ENCODE measurements around the gene TTC32. TPM values are rescaled to one million over a fixed set of nuclear protein-coding genes. Genes with fewer than 3 reads are reported as not detected.

TTC32 gene
- polyA plus RNA-seq, 5 donors = 23.5 to 45.3 (median 35.2) TPM

DNA sequence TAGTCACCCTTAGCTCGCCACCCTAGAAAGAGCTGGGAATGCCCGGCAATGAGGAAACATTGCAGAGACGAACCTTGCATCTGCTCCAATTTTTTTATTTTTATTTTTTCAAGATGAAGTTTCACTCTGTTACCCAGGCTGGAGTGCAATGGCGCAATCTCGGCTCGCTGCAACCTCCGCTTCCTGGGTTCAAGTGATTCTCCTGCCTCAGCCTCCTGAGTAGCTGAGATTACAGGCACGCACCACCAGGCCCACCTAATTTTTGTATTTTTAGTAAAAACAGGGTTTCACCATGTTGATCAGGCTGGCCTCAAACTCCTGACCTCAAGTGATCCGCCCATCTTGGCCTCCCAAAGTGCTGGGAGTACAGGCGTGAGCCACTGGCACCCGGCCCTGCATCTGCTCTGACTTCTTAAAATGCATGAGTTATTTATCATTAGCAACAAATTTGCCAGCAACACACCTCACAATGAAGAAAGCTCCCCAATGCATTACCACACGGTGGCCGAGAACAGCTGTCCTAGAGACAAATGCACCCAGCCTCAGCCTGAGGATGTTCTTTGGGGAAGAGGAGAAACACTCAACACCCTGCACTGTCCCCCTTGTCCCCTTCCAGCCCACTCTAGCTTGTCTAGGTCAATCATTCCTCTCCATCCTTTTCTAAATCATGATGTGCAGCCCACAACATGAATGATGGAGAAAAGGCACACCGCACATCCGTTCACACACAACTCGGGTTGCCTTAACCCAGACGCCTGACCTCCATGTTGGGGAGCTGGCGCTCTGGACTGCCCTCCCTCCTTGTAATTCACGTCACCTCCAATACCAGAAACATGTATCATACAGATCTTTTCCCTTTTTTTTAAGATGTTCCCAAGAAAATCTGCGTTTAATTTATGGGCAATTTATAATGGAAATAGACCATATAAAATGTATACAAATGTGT is 46.9 kb downstream of the TTC32 start:
- no peak for DNase-seq

DNA sequence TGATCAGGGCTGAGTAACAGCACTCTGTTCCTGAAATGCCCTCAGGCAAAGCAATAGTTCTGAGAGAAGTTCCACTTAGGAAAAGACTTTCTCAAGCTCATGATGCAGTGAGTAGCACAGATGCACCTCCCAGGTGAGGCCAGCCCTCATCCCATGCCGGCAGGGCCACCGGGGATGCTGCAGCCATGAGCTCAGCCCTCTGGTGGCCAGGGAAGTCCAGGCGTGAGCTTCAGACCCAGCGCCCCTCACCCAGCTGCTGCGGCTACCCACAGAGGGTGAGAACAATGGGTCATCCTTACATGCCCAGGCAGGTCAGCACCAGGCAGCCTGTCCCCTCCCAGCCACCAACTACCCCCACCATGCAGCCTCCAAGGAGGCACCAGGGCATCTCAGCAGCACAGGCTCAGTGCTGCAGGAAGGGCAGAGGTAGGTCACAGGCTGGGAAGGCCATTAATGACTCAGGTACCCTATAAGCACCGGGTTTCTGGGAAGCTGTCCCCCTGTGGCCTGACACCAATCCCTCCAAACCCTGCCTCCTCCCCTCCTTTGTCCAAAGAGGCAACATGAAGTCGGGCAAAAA is 50.6 kb downstream of the TTC32 start:
- no peak for DNase-seq

DNA sequence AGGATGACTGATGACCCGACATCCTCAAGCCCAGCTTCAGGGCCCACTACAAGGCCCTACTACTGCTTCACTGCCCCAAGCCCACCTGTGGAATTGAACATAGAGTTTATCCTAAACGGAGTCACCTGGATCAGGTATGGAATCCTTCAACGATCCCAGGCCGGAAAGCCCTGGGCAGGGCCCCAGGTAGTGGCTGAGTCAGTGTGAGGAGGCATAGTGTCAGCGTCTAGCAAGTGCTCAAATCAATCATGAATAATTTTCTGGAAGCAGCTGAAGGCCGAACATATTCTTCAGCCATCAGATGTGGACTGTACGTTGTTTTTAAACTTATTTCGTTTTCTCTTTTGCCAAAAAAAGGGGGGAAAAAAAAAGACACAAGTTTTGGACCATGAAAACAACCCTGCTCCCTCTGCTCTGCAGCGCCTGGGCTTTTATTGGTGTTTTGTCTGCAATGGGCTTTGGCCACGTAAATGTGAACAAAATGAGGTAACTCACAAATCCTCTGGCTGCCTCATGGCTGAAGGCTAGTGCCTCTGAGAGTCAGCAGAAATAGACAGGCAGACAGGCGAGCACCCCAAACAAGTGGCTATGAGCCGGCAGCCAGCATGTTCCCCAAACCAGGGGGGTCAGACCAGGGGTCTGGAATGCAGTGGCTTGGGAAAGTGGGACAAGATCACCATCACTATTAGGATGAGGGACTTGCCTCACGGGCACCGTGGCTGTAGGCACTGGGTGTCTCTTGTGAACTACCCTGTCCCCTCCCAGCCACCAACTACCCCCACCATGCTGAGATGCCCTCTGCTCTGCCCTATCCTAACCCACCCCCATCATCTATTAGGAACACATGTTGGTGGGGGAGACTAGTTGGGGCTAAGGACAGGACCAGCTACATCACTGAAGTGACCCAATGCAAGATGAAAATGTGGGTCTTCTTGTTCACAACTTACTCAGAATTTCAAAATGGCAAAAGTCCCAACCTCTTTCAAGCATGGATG is 51.4 kb downstream of the TTC32 start:
- no peak for DNase-seq

DNA sequence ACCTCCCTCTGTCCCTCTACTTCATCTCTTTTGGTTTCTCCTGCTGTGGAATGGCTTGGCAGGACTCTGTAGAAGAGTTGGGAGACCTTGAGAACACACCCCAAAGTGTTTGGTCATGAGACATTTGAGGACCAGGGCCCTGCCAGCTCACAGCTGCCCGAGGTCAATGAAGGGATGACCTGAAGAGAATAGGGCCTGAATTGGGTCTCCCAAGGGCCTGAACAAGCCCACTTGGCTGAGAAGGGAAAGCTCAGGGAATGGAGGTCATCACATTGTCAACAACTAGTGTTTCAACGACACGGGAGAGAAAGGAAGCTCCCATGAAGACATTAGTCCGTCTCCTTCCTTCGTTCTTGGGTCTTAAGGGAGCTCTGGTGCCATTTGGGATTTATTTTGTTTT is 52.8 kb downstream of the TTC32 start:
- DNase-seq = no peak

DNA sequence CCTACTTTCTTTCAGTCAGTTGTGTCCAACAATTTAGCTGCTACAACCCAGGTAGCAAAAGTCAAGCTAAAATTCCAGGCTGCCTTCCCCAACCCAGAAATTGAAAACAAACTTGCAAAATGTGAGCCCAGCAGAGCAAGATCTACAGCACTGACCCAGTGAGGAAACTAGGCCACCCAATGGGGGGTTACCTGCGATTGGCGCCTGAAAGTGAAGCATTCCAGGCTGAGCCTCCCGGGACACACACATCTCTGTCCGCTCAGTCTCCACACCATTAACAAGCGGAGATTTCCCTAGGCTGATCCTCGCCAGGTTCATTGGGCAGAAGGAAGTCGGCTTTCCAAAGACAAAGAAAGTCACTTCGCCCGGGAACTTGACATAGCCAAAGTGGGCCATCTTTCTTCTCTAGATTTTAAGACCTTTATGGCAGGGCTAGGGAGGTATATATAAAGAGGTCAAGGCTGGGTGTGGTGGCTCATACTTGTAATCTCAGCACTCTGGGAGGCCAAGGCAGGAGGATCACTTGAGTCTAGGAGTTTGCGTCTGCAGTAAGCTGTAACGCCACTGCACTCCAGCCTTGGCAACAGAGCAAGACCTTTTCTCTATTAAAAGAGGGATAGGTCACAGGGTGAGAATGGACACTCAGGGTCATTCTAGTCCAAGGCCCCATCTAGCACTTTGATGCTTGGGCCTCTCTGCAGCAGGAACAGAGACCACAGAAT is 53.6 kb downstream of the TTC32 start:
- DNase-seq = no peak

DNA sequence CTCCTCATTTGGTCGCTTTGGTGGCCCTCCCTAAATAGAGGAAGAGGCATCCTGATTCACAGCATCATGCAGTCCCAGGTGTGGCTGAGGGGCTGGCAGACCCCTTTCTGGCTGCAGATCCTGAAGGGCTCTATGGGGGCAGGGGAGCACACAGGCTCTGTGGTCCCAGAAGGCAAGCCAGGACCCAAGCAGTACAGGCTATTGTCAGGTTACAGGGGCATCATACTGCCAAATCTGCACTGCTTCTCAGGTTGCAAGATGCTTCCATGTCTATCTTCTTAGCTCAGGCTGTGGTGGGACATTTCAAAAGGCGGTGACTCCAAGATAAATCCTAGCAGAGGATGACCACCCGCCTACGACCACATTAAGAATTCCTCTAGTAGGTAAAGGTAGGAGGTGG is 54.3 kb downstream of the TTC32 start:
- DNase-seq = no peak

Other genes with a start within 250 kb of the TTC32 start
- gene WDR35, start 88.1 kb upstream of the TTC32 start, polyA plus RNA-seq (ENCODE audit: insufficient read depth in 1 of 5, insufficient read length in 5 of 5, low replicate concordance in 1 of 5) = 10 to 100 TPM; 21.1 to 42.1 (median 30.6) TPM
- gene MATN3, start 110.7 kb upstream of the TTC32 start, polyA plus RNA-seq (ENCODE audit: insufficient read depth in 1 of 5, insufficient read length in 5 of 5, low replicate concordance in 1 of 5) = 10 to 100 TPM in 2 of 5 donors, 1 to 10 TPM in 3; 8.0 to 12.3 (median 9.1) TPM
- 100 to 1,000 TPM; 464 to 625 (median 574) TPM for gene LAPTM4A, start 149.6 kb upstream of the TTC32 start, polyA plus RNA-seq (ENCODE audit: insufficient read depth in 1 of 5, insufficient read length in 5 of 5, low replicate concordance in 1 of 5)

All from right lung (tissue), 5 donors.